Femur (tissue), 1 donor: ENCODE results near the gene C4BPA.

ENCODE experiments used
- DNase-seq: peaks from one replicate; pipeline ENCODE4 v3.0.0-alpha.2; 2017

The C4BPA gene

DNA sequence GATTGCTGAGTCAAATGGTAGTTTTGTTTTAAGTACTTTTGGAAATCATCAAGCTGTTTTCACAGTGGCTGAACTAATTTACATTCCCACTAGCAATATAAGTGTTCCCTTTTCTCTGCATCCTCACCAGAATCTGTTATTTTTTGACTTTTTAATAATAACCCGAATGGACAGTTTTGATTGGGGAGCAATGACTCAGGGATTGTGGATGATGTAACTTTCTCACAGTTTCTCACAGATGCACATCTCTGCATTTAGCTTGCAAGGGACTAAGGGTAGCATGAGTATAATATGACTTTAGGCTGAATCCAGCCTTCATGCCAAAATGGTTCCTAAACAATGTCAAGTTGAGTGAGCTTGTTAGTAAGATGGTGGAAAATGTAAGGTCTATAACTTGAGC is 90.2 kb downstream of the C4BPA start:
- no peak for DNase-seq
